ENCODE data around the gene PTPRN2. TPM values are rescaled to one million over a fixed set of nuclear protein-coding genes. Genes with fewer than 3 reads are reported as not detected.

Gene PTPRN2
- total and polyA plus RNA-seq, 2 of the 8 experiments (the other 6 are each of a cell fraction or from before 2014, with no cell fraction given) = 2.6 to 4.5 TPM

DNA sequence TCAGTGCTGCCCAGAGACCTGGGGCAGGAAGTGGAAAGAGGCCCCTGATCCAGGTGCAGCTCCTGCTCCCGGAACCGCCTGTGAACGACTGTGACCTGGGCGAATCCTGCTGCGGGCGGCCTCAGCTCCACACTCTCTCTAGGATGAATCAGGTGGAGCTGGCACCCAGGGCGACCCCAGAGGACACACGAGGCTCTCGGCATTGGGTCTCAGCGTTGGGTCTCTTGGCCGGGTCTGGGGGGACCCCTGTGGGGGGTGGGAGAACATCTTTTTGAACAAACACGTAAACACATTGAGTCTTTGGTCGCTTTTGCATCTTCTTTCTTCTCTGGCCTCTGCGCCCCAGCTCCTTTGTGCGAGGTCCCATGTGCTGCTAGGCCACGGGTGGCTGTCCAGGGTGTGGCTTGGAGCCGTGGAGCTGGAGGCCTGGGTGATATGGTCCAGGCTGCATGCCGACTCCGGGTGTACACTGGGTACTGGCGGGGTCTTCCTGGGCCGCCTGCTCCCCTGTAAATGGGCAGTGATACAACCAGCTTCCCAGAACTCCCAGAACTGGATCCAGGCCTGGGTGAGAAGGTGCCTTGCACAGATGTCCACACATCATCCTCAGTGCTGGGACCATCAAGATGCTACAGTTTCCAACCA lies 815.0 kb downstream of the PTPRN2 start:
- peaks cover 3% of the 10 kb centered on the region in 2 experiments; a peak in 1 of 4 replicates for H3K9me3 ChIP-seq (ENCODE audit: insufficient read depth in 2 of 2, low read depth in 1 of 2, low read length in 1 of 2)
- H3K36me3 ChIP-seq (ENCODE audit: control insufficient read depth in 2 of 4, insufficient read depth in 4 of 4, low read length in 3 of 4) = no peaks in the 10 kb centered on the region; a peak in 1 of 8 replicates
- H4K20me1 ChIP-seq (replicated peaks in 1 of 2; ENCODE audit: control insufficient read depth in 1 of 2, insufficient read depth in 2 of 2, low read length in 2 of 2) = peaks cover 0 to 5% of the 10 kb centered on the region in 2 experiments
- no peak overlapping the region for H3K56ac ChIP-seq (replicated peaks; ENCODE audit: insufficient read length, low read depth, low read length)
- H3K79me1 ChIP-seq (ENCODE audit: low read depth, low read length) = no peaks in the 10 kb centered on the region
- H3K4me3 ChIP-seq (ENCODE audit: extremely low read depth in 1 of 4, insufficient read depth in 2 of 4, low read depth in 3 of 4, low read length in 4 of 4) = no peak overlapping the region
- H2AFZ ChIP-seq (ENCODE audit: low read length) = no peak overlapping the region
- H3K23ac ChIP-seq (ENCODE audit: insufficient read length) = no peak overlapping the region
- DNase-seq (ENCODE audit: low read depth in 1 of 2, low spot score in 2 of 2) (no peak), FAIRE-seq (no peak)
- H2BK12ac ChIP-seq (ENCODE audit: low read depth, low read length) = no peak overlapping the region
- no peak overlapping the region for H3K14ac ChIP-seq (ENCODE audit: insufficient read length)
- 93% methylated on average over 21 of the region's 21 CpGs; no CpG with 5 or more reads in 1 of the 2 experiments for WGBS, 2 experiments (ENCODE audit: extremely low coverage in 1 of 2, insufficient coverage in 1 of 2, insufficient read length in 1 of 2, insufficient replicate concordance in 2 of 2, low coverage in 1 of 2, low lambda C conversion rate in 2 of 2, missing lambda C conversion rate in 1 of 2)
- H3K27me3 ChIP-seq (replicated peaks in 1 of 4; ENCODE audit: control insufficient read depth in 3 of 4, extremely low read depth in 1 of 4, insufficient read depth in 3 of 4, low read length in 3 of 4) = peaks cover 0 to 3% (median 1%) of the 10 kb centered on the region in 4 experiments; a peak in 2 of 7 replicates
- H2BK20ac ChIP-seq (ENCODE audit: low read length) = no peak overlapping the region
- H3K79me2 ChIP-seq (ENCODE audit: control insufficient read depth in 1 of 2, insufficient read depth in 2 of 2, low read length in 2 of 2) = no peaks in the 10 kb centered on the region
- no peak overlapping the region for H4K91ac ChIP-seq (replicated peaks; ENCODE audit: insufficient read length, low read length)
- ChIA-PET CTCF (ENCODE audit: partially characterized antibody) (interaction anchor here (0.8 to 1.2 kb wide), 2 partner anchors 102 to 379 kb away, joined by 3 read pairs; no protein-coding TSS in a partner anchor), POLR2A (ENCODE audit: partially characterized antibody) (no interaction called here)
- no peak overlapping the region for H2BK120ac ChIP-seq (replicated peaks; ENCODE audit: low read depth, low read length)
- H2BK15ac ChIP-seq (ENCODE audit: low read length) = no peak overlapping the region
- no peak overlapping the region for H3K4ac ChIP-seq (replicated peaks; ENCODE audit: insufficient read length, low read depth, low read length)
- no peak overlapping the region for H2AK5ac ChIP-seq (ENCODE audit: low read depth, low read length)
- peak overlapping the region; percentile 32; the same call in 1 of the 2 replicates for H4K8ac ChIP-seq (ENCODE audit: extremely low read depth, insufficient read depth, low read length)
- no peak overlapping the region for H3K9ac ChIP-seq (replicated peaks in 1 of 4; ENCODE audit: extremely low read depth in 1 of 4, low read depth in 3 of 4, low read length in 3 of 4)
- H3K23me2 ChIP-seq (ENCODE audit: low read depth, low read length) = peaks cover 10% of the 10 kb centered on the region; the same call in 1 of the 2 replicates
- H3K4me2 ChIP-seq (ENCODE audit: insufficient read depth in 1 of 2, low read depth in 2 of 2, low read length in 2 of 2) = no peak overlapping the region
- H3K4me1 ChIP-seq (replicated peaks in 1 of 4; ENCODE audit: control insufficient read depth in 3 of 4, insufficient read depth in 4 of 4, low read length in 3 of 4) = no peaks in the 10 kb centered on the region
- H3K27ac ChIP-seq (ENCODE audit: low read depth, low read length) = no peak overlapping the region
- no peak overlapping the region for H3K18ac ChIP-seq (ENCODE audit: extremely low read depth, low read length)
- H2BK5ac ChIP-seq (ENCODE audit: low read depth, low read length) = no peak overlapping the region
- H4K5ac ChIP-seq (ENCODE audit: insufficient read length, low read depth, low read length) = no peak overlapping the region
- TF ChIP-seq, protein P1, sequence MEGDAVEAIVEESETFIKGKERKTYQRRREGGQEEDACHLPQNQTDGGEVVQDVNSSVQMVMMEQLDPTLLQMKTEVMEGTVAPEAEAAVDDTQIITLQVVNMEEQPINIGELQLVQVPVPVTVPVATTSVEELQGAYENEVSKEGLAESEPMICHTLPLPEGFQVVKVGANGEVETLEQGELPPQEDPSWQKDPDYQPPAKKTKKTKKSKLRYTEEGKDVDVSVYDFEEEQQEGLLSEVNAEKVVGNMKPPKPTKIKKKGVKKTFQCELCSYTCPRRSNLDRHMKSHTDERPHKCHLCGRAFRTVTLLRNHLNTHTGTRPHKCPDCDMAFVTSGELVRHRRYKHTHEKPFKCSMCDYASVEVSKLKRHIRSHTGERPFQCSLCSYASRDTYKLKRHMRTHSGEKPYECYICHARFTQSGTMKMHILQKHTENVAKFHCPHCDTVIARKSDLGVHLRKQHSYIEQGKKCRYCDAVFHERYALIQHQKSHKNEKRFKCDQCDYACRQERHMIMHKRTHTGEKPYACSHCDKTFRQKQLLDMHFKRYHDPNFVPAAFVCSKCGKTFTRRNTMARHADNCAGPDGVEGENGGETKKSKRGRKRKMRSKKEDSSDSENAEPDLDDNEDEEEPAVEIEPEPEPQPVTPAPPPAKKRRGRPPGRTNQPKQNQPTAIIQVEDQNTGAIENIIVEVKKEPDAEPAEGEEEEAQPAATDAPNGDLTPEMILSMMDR (IDR thresholded peaks at IDR 0.05; ENCODE audit: control extremely low read depth in 1 of 3, insufficient read depth in 1 of 3, low read depth in 1 of 3, low read length in 3 of 3) = no peak
- TF ChIP-seq KDM4A (IDR thresholded peaks at IDR 0.05; ENCODE audit: low read depth, low read length, severe bottlenecking) = no peak
- TF ChIP-seq, protein P2, sequence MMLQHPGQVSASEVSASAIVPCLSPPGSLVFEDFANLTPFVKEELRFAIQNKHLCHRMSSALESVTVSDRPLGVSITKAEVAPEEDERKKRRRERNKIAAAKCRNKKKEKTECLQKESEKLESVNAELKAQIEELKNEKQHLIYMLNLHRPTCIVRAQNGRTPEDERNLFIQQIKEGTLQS (IDR thresholded peaks at IDR 0.05; ENCODE audit: insufficient read depth, low read depth, low read length) = no peak
- TF ChIP-seq JUND (IDR thresholded peaks at IDR 0.05; ENCODE audit: low read length) = no peak
- TF ChIP-seq GTF2F1 (IDR thresholded peaks at IDR 0.05; ENCODE audit: borderline replicate concordance, low read depth, low read length) = no peak
- no peak for TF ChIP-seq PHF8 (conservative IDR thresholded peaks at IDR 0.05; ENCODE audit: low read depth, low read length)
- TF ChIP-seq SAP30 (IDR thresholded peaks at IDR 0.05; ENCODE audit: insufficient read depth, insufficient replicate concordance, low read length) = no peak
- no peak for TF ChIP-seq EZH2 (IDR thresholded peaks at IDR 0.05; ENCODE audit: low read depth, low read length, severe bottlenecking)
- TF ChIP-seq POLR2A (IDR thresholded peaks at IDR 0.05; ENCODE audit: control extremely low read depth in 1 of 2, low read depth in 2 of 2, low read length in 2 of 2) = no peak

Data from H1 (cell line).